Jurkat, Clone E6-1 (cell line): Measurements from ENCODE around the gene GRAP.
"Not testable (repeated sequence)": the region's sequence is repeated elsewhere in the genome, so short reads cannot be mapped to it uniquely, and the experiment has no call there.

Experiments
- DNase-seq: peaks from one replicate; pipeline ENCODE4 v3.0.0-alpha.2; 2011; ENCODE audit warnings: low read depth, low spot score
- H3K4me3 ChIP-seq: 2 replicates; pipeline ENCODE4 v1.5.1; 2011; ENCODE audit warnings: mild to moderate bottlenecking, low read length, control low read depth, moderate library complexity

The GRAP gene

GRCh38 chr17:19044643-19045042, 2.1 kb downstream of the GRAP start:
- DNase-seq, H3K4me3 ChIP-seq: not testable (repeated sequence)

GRCh38 chr17:19043032-19043431, 3.7 kb downstream of the GRAP start:
- not testable (repeated sequence) for H3K4me3 ChIP-seq, DNase-seq

- DNase-seq, H3K4me3 ChIP-seq: not testable (repeated sequence)
Measured at GRCh38 chr17:19042369-19042768, 4.4 kb downstream of the GRAP start.

DNA sequence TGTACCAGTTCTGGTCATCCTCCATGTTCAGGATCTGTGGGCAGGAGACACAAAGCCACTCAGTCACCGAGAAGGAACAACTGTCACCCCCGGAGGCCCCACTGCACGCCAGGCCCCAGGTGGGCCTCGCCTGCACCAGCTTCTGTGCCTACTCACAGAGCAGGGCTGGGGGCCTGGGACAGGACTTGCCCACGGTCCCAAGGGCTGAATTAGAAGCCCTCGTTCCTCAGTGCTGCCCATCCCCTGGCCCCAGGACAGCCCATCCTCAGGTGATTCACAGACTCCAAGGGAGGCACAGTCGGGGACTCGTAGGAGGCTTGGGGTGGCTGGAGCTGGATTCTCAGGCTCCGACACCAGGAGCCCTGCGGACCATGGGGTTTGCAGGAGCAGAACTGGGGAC, 4.9 kb downstream of the GRAP start:
- H3K4me3 ChIP-seq, DNase-seq: not testable (repeated sequence)

- H3K4me3 ChIP-seq, DNase-seq: not testable (repeated sequence)
Measured at GRCh38 chr17:19040350-19040749, 6.4 kb downstream of the GRAP start.

- not testable (repeated sequence) for H3K4me3 ChIP-seq, DNase-seq
Measured at GRCh38 chr17:19038730-19039129, 8.0 kb downstream of the GRAP start.

- not testable (repeated sequence) for DNase-seq, H3K4me3 ChIP-seq
Measured at GRCh38 chr17:19038007-19038406, 8.8 kb downstream of the GRAP start.

GRCh38 chr17:19037547-19037946, 9.2 kb downstream of the GRAP start:
- not testable (repeated sequence) for DNase-seq

DNA sequence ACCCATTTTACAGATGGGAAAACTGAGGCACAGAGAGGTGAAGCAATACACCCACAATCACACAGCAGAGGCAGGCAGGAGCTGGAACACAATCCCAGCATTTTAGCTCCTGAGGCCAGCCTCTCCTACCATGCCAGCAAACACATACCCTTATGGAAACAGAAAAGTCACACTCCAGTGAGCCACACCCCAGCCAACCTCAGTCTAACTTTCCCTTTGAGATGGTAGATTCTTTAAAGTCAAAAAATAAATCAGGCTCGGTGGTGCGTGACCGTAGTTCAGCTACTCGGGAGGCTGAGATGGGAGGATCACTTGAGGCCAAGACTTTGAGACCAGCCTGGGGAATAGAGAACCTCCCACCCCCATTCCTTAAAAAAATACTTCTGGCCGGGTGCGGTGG, 10.6 kb downstream of the GRAP start:
- DNase-seq, H3K4me3 ChIP-seq: not testable (repeated sequence)

More at GRCh38 chr17:19037547-19037946, 9.2 kb downstream of the GRAP start:
- not testable (repeated sequence) for H3K4me3 ChIP-seq

GRCh38 chr17:19032377-19032988, 14.3 kb downstream of the GRAP start:
- not testable (repeated sequence) for H3K4me3 ChIP-seq, DNase-seq

DNA sequence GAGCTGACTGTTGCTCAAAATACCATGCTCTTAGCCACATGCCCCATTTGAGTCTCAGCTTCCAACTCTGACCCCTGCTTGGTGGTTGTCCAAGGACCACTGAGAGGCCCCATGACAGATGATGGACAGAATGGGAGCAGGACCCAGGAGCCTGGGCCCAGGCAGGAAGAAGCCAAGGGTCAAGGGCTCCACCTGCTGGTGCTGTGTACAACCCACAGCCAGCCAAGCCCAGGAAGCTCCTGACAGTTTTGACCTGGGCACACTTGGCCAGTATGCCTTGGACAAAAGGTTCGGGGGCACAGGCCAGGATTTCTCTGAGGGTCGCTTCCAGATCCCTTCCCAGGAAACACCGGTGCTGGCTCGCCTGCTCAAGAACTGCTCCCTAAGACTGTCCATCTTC, 15.0 kb downstream of the GRAP start:
- not testable (repeated sequence) for DNase-seq, H3K4me3 ChIP-seq

- not testable (repeated sequence) for DNase-seq, H3K4me3 ChIP-seq
Measured at GRCh38 chr17:19030771-19031449, 15.8 kb downstream of the GRAP start.

- not testable (repeated sequence) for DNase-seq, H3K4me3 ChIP-seq
Measured at GRCh38 chr17:19029740-19030139, 17.0 kb downstream of the GRAP start.

- not testable (repeated sequence) for H3K4me3 ChIP-seq, DNase-seq
Measured at GRCh38 chr17:19028671-19029070, 18.1 kb downstream of the GRAP start.

DNA sequence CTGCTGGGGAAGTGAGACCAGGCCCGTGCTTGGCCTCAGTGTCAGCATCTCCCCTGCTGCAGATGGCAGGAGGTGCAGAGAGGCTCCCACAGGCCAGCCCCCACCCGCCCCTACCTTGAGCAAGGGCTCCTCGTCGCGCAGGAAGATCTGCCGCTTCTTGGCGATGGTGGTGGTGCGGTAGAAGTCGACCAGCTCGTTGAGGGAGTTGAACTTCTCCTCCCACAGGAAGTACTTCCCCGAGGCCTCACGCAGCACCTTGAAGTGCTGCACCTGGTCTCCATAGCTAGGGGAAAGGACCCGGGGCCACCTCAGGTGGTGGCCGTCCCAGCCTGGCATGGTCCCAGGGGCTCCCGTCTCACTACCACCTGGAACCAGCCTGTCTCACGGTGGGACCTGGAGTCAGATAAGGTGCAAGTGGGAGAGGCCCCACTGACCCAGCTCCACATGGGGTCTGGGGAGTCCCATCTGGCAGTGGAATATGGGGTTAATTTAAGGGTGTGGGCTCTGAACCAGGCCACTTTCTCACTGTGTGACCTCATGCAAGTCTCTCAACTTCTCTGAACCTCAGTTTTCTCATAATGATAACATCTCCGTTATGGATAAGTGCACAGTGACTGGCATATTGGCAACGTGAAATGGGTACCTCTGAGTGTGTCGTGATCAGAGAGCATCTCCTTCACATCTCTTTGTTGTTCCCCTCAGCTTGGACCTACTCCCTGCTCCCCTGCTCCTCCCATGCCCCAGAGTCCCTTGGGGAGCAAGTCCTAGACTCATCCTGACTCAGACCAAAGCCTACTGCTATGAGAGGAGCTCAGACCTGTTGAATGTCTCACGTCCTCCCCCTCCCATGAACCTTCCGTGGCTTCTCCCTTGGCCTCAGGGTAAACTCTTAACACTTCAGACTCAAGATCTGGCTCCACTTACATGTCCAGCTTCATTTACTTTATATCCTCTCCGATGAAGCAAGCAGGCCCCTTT, 22.4 kb downstream of the GRAP start:
- peak; percentile 26 for DNase-seq
- H3K4me3 ChIP-seq = no peak overlapping the region

DNA sequence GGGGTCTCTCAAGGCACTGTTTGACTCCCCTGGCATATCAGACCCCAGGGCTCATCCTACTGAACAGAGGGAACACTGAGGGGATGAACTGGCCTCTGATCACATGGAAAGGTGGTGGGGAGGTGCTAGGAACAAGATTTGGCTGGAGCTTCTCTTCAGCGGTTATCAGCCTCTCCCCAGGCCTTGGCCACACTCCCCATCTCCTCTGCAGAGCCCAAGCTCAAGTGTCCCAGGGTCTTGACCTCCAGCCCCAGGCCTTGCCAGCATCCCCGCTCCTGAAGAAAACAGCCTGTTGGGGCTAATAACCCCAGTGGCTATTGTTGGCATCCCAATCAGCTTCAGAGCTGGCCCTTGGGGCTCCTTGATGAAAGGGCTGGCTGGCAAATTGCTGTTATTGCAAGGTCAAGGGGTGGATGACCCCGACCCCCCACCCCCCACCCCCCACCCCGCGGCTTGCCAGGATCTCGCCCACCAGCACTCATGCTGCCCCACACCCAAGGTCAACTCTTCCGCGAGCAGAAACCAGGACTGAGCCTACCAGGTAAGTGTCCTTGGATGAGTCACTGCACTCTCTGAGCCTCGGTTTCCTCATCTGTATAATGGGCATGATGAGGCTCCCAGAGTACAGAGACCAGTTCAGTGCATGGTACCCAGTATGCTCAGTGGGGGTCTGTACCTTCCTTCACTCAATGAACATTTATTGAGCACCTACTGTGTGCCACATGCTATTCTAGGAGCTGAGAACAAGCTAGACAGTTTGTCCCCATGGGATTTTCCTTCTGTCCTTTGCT, 23.4 kb downstream of the GRAP start:
- no peak overlapping the region for H3K4me3 ChIP-seq
- DNase-seq = no peak

- DNase-seq = no peak
- H3K4me3 ChIP-seq = no peak overlapping the region
Measured at GRCh38 chr17:19022747-19023146, 24.0 kb downstream of the GRAP start.

GRCh38 chr17:19022128-19022527, 24.6 kb downstream of the GRAP start:
- no peak for DNase-seq
- no peak overlapping the region for H3K4me3 ChIP-seq

DNA sequence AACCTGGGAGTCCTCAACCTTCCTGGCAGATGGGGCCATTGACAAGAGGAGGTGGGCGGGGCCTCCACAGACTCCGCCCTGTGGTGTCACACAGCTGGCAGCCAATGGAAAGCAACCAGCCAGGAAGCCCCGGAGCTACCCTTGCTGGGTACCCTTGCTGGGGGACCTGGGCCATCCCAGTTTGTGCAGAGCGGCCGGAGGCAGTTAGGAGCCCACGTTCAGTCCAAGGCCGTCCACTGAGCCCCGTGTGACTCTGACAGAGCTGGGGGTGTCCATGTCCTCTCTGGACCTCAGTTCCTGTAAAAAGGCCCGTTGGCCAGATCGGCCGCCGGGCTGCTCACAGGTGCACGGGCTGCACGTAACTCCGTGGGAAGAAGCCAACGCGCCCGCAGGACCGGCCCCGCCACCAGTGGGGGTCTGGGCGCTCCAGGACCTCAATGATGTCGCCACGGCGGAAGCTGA, 25.1 kb downstream of the GRAP start:
- DNase-seq = peak; percentile 37
- no peak overlapping the region for H3K4me3 ChIP-seq
